ENCODE results near the gene ZCCHC7. TPM values are rescaled to one million over a fixed set of nuclear protein-coding genes. Genes with fewer than 3 reads are reported as not detected.

The ZCCHC7 gene
- total RNA-seq, 4 donors from 2014 or later, result 11.7 to 24.6 (median 13.6) TPM

DNA sequence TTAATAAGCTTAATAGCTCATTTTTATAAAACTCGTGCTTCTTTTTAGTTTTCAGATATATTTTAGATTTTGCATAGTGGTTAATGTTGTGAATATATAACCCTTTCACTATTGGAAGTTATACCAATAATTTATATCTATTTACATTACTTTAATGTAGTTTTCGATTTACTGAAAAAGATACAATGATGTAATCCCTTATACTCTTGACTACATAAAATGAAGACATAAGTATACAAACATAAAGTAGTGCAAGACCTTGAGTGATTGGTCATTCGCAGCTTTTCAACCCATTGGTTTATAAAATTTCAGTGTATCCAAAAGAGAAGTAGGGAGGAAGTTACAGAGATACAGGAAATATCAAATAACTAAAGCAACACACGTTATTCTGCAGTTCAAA lies 217.8 kb downstream of the ZCCHC7 start:
- no peak for ATAC-seq (ENCODE audit: low FRiP score)
- TF ChIP-seq, protein P1, sequence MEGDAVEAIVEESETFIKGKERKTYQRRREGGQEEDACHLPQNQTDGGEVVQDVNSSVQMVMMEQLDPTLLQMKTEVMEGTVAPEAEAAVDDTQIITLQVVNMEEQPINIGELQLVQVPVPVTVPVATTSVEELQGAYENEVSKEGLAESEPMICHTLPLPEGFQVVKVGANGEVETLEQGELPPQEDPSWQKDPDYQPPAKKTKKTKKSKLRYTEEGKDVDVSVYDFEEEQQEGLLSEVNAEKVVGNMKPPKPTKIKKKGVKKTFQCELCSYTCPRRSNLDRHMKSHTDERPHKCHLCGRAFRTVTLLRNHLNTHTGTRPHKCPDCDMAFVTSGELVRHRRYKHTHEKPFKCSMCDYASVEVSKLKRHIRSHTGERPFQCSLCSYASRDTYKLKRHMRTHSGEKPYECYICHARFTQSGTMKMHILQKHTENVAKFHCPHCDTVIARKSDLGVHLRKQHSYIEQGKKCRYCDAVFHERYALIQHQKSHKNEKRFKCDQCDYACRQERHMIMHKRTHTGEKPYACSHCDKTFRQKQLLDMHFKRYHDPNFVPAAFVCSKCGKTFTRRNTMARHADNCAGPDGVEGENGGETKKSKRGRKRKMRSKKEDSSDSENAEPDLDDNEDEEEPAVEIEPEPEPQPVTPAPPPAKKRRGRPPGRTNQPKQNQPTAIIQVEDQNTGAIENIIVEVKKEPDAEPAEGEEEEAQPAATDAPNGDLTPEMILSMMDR (IDR thresholded peaks at IDR 0.05), result no peak
- DNase-seq (ENCODE audit: low spot score), result no peak

DNA sequence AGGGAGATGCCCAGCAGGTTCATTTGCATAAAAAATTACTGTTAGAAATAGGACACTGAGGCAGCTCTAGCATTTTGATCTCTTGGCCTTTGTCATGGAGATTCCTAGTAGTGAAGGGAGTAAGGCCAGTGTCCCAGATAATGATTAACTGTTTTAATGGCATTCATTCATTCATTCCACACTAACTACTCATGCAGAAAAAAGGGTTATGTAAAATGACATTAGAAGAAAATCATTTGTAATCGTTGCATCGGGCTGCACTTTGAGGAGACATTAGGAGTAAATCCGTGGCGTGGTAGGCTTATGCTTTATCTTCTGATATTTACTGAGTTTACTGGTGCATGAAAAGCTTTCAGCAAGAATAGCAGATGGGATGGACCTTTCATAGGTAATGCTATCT lies 219.5 kb downstream of the ZCCHC7 start:
- DNase-seq (ENCODE audit: low spot score) (no peak), ATAC-seq (ENCODE audit: low FRiP score) (no peak)
- TF ChIP-seq, protein P1 (IDR thresholded peaks at IDR 0.05), result no peak

DNA sequence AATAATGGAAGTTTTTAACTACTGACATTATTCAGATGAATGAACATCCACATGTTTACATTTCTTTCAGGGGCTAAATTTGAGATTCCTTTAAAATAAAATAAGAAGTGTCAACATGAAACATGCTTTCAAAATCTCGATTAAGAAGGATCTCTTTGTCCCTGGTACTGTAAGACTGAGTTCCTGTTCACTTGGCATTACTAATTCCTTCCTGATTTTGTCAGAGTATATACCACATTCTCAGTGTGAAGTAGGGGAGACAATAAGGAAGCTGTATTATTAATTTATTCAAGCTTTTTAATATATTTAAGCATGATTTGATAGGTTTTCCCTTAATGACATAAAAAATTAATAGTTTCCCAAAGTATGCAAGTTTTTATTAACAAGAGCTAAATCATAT lies 220.6 kb downstream of the ZCCHC7 start:
- DNase-seq (ENCODE audit: low spot score), result no peak
- TF ChIP-seq, protein P1 (IDR thresholded peaks at IDR 0.05), result no peak
- no peak for ATAC-seq (ENCODE audit: low FRiP score)

DNA sequence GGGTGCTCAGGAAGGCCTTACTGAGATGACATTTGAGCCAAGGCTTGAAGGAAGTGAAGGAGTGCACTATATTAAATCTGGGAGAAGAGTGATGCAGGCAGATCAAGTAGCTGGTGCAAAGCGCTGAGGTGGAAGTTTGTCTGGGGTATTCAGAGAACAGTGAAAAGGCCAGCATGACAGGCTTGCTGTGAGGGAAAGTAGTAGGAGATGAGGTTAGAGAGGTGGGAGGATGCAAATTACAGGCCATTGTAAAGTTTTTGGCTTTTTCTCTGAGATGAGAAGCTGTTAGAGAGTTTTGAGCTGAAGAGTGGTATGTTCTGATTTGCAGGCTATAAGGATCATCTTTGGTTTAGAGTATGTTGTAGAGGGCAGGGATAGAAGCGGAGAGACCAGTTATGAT lies 221.3 kb downstream of the ZCCHC7 start:
- TF ChIP-seq, protein P1 (IDR thresholded peaks at IDR 0.05), result no peak
- DNase-seq (ENCODE audit: low spot score), result no peak
- no peak for ATAC-seq (ENCODE audit: low FRiP score)

DNA sequence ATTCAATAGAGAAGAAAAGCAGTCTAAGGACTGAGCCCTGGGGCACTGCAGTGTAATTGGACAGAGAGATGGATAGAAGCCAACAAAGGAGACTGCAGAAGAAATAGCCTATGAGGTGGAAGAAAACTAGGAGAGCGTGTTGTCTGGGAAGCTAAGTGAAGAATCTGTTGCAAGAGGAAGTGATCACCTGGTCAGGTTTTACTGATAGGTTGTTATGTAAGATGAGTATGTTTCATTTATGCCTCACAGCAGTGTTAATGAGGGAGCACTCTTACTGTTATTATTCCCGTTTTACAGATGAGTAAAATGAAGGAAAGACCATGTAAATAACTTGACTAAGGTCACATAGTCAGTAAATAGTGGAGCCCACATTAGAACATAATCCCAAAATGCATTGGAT lies 222.1 kb downstream of the ZCCHC7 start:
- TF ChIP-seq, protein P1 (IDR thresholded peaks at IDR 0.05), result no peak
- DNase-seq (ENCODE audit: low spot score) (no peak), ATAC-seq (ENCODE audit: low FRiP score) (no peak)

DNA sequence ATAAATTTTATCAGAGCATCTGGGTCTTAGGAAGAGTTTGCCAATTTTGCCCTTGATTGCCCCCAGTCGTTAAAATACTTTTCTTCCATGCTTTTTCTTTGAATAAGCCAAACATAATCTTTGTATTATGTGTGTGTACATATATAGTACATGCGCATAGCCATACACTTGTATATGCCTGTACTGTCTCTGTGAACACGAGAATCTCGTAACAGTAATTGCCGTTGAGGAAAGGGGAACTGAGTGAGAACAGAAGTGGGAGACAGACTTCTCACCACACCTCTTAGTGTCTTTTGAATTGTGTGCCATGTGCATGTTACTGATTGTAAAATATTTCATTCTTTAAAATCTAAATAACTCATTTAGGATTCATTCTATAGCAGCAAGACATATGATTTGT lies 222.5 kb downstream of the ZCCHC7 start:
- no peak for ATAC-seq (ENCODE audit: low FRiP score)
- TF ChIP-seq, protein P1 (IDR thresholded peaks at IDR 0.05), result no peak
- no peak for DNase-seq (ENCODE audit: low spot score)

DNA sequence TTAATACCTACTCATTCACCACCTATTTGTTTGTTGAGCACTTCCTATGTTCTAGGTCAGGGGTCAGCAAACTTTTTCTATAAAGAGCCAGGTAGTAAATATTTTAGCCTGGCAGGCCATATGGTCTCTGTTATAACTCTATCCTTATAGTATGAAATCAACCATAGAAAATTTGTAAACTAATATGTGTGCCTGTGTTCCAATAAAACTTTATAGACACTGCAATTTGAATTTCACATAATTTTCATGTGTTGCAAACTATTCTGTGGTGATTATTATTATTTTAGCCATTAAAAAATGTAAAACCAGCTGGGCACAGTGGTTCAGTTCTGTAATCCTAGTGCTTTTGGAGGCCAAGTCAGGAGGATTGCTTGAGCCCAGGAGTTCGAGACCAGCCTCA lies 223.3 kb downstream of the ZCCHC7 start:
- DNase-seq (ENCODE audit: low spot score) (no peak), ATAC-seq (ENCODE audit: low FRiP score) (no peak)
- TF ChIP-seq, protein P1 (IDR thresholded peaks at IDR 0.05), result no peak
